AG10803 (cell line): ENCODE data around the gene PCDHGB7.
A peak's percentile ranks its signal among the peaks of the same experiment; 100 is the strongest.

Experiments
- DNase-seq: peaks from one replicate; pipeline ENCODE4 v3.0.0; 2010; ENCODE audit warnings: low read depth
- H3K4me3 ChIP-seq: 2 replicates; pipeline ENCODE4 v1.5.1; 2011; ENCODE audit warnings: mild to moderate bottlenecking, low read length, control low read depth
- CTCF ChIP-seq: conservative IDR thresholded peaks from 2 replicates; pipeline ENCODE4 v1.5.1; 2011; ENCODE audit warnings: mild to moderate bottlenecking, low read length, control low read depth, inconsistent platforms

Gene PCDHGB7

GRCh38 chr5:141439411-141440141 is 22.1 kb downstream of the PCDHGB7 start:
- peak; percentile 42 for DNase-seq
- TF ChIP-seq CTCF = peak; percentile 23; the same call in 1 of the 2 replicates
- H3K4me3 ChIP-seq = no peak overlapping the region

GRCh38 chr5:141440341-141440740 is 22.9 kb downstream of the PCDHGB7 start:
- DNase-seq = no peak
- no peak overlapping the region for H3K4me3 ChIP-seq
- TF ChIP-seq CTCF = no peak

GRCh38 chr5:141441571-141442170 is 24.2 kb downstream of the PCDHGB7 start:
- no peak overlapping the region for H3K4me3 ChIP-seq
- no peak for TF ChIP-seq CTCF
- DNase-seq = no peak

GRCh38 chr5:141465351-141465750 is 47.9 kb downstream of the PCDHGB7 start:
- no peak for TF ChIP-seq CTCF
- no peak overlapping the region for H3K4me3 ChIP-seq
- DNase-seq = peak; percentile 76
